ENCODE results near the gene ANGPTL8.

ANGPTL8 gene, protein sequence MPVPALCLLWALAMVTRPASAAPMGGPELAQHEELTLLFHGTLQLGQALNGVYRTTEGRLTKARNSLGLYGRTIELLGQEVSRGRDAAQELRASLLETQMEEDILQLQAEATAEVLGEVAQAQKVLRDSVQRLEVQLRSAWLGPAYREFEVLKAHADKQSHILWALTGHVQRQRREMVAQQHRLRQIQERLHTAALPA

DNA sequence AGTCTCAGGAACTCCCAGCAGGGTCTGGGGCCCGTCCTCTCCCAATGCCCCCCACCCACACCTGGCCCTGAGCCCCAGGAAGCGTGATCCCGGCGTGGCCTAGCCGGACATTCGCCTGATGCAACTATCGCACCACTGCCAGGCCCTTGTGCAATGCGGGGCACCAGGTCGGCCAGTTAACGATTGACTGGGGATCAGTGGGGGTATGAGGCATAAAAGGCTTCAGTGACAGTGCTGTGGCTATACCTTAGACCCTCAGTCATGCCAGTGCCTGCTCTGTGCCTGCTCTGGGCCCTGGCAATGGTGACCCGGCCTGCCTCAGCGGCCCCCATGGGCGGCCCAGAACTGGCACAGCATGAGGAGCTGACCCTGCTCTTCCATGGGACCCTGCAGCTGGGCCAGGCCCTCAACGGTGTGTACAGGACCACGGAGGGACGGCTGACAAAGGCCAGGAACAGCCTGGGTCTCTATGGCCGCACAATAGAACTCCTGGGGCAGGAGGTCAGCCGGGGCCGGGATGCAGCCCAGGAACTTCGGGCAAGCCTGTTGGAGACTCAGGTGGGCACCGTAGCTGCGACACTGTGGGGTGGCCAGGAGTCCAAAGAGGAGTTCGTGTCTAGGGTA is at the start of gene ANGPTL8:
TSS of gene ANGPTL8 (plus strand) at position 243 of the 624 bp plus-strand sequence. CDS start at position 262, 19 bp downstream.
- no peak for DNase-seq

DNA sequence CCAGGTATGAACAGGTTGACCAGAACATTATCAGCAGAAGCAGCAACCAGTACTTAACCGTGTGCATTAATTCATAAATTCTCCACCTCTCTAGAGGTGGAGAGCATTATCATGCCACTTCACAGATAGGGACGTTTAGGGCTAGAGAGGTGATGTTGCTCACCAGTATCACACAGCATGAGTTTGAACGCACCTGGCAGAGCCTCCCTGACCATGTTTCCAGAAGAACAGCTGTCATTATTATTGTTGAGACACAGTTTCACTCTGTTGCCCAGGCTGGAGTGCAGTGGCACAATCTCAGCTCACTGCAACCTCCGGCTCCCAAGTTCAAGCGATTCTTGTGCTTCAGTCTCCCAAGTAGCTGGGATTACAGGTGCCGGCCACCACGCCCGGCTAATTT is 48.9 kb upstream of the ANGPTL8 start:
- no peak for DNase-seq

DNA sequence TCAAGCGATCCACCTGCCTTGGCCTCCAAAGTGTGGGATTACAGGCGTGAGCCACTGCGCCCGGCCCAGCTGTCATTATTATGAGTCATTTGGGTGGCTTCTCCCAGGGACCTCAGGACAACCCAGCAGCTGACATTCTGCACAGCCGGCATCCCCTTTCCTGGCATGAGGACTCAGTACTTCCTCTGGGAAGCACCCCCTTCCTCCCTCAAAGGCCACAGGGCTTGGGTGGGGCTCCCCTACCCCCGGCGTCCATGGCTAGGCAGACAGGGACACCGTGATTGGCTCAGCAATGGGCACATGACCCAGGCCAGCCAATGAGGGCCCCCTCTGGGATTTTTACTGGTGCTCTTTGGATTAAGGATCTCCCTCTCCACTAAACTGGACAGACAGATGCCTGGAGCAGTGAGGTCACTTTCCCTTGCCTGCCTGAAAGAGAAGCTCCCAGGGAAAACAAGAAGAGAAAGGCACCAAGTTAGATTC is 48.1 kb upstream of the ANGPTL8 start:
- DNase-seq: no peak

DNA sequence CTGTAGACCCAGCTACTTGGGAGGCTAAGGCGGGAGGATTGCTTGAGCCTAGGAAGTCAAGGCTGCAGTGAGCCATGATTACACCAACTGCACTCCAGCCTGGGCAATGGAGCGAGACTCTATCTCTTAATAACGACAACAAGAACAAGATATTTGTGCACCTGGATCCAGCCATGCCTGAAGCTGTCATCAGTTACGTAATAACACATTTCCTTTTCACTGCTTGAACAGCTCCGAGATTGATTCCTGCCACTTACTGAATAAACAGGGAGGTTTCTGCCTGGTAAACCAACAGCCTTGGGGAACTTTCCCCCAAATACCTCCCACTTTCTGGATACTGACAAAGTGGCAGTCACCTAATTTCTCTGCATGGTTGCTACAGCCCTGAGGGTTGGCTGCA is 47.5 kb upstream of the ANGPTL8 start:
- no peak for DNase-seq

DNA sequence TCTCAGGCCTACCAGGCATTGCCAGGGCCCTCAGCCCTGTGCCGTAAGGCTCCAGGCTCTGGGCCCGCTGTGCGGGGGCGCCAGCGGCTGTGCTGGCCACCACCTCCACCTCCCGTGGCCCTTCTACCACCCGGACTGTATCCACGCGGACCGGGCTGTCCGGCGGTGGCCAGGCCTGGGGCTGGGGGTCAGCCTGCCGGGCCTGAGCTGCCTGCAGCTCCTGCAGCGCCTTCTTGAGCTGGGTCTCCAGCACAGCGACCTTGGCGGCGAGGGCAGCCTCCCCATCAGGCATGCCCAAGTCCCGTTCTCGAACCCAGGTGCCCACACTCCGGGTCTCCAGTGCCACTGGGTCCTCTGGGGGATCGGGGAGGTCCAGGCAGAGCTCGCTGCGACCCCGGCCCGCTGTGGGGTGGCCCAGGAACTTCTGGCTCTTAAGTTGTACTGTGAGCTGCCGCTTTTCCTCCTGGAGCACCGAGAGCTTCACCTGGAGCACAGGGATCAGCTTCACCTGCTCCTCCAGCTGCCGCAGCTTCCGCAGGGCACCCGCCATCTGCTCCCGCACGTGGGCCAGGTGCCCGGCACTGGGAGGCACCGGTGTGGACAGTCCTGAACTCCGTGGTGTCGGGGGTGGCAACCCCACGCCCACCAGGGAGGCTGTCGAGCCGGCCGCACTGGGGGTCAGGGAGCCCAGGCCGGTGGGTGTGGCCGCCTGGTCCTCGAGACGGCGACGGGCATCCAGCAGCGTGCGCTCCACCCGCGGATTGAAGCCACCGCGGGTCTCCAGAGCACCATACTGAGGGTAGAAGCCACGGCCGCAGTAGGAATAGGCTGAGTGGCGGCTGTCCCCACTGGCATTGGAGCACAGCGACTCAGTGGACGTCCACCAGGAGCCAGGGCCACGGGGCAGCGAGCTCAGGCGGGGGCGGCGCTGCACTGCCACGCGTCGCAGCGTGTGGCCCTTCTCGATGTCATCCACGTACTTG is 46.2 kb upstream of the ANGPTL8 start:
- no peak for DNase-seq

DNA sequence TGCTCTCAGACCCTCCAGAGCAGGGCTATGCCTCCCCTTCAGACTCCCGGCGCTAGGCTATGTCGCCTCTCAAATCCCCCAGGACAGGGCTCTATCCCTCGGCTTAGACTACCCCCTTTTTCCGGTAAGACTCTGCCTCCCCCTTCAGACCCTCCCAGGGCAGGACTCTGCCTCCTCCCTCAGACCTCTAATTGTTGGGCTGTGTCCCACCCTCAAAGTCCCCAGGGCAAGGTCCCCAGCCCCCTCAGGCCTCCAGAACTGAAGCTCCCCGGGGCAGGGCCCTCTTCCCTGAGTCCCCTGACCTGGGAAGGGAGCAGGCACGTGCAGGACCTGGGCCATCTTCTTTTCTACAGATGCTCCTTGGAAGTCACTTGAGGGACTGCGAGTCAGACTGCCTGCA is 45.2 kb upstream of the ANGPTL8 start:
- DNase-seq: no peak

DNA sequence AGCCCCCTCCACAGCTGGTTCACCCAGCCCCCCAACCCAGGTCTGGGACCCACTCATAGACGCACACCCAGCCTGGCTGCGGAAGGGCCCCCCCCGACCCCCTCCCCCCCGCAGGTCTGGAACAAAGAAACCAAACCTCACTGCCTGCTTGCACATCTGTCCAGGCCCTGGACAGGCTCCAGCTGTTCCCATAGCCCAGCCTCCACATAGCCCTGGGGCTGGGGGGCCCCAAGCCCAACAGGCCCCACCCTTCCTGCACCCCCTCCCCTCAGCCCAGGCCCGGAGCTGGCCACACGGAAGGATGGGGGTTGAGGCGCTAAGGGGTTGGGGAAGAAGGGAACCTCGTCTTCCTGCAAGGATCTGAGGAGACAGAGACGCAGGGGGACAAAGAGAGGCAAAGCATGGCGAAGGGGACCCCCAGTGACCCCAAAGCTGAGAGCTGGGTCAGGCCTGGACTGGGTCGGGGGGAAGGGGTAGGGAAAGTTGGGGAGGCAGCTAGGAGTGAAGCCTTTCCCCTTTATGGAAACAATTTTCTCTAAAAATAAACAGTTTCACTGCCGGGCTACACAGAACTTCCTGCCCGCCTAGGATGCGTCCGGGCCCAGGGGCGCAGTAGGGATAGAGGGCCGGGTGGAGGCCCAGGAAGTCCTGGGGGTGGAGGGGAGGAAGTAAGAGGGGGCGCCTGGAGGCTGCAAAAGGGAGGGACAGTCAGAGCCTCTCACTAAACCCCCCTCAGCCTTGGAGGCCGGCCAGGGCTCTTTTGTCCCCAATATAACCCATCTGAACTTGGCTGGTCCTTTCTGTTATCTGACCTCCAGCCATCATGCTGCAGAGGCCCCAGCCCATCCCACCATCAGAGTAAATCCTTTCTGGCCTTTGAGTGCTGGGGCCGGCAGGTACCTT is 44.5 kb upstream of the ANGPTL8 start:
- no peak for DNase-seq

DNA sequence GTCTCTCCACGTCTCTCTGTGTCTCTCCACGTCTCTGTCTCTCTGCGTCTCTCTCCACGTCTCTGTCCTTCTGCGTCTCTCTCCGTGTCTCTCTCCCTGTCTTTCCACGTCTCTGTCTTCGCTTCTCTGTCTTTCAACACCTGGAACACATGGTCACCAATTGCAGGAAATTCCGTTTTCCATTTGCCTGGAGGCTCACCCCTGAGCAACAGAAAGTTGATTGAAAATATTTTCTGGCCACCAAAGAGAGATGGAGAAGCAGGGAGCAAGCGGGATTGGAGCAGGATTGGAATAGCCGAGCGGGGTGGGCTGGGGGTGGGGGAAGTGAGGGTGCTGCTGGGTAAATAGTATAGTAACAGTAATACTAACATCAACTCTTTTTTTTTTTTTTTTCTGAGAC is 43.7 kb upstream of the ANGPTL8 start:
- no peak for DNase-seq

DNA sequence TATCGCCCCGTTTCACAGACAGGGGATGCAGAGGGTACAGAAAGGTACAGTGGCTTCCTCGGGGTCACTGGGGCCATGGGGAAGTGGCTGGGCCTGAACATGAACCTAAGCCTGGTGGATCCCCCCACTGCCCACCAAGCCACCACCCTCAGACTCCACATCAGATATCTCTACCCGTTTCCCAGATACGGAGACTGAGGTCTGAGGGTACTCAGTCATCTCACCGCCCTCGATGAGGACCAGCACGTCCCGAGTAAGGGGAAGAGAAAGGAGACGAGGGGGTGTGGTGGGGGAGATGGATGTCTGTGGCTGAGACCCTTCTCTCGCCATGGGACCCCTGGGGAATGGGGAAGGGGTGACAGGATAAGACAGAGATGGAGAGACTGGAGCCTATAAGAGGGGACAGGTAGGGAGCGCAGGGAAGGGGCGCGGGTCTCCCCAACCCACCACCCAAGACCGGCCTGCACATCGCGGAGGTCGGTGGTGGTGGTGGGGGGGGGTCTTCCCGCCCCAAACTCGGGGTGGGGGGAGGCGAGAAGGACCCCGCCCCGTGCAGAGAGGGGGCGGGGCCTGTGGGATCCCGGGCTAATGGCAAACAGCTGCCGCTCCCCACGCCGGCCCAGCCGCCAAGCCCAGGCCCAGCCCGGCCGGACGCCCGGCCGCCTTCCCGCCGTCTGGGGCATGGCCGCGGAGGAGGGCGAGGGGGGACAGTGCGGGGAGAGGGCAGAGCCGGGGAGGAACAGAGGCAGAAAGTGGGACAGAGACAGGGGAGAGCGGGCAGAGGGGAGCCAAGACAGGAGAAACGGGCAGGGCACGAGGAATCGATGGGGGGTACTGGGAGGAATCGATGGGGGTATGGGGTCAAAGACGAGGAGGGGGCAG is 42.8 kb upstream of the ANGPTL8 start:
- no peak for DNase-seq

DNA sequence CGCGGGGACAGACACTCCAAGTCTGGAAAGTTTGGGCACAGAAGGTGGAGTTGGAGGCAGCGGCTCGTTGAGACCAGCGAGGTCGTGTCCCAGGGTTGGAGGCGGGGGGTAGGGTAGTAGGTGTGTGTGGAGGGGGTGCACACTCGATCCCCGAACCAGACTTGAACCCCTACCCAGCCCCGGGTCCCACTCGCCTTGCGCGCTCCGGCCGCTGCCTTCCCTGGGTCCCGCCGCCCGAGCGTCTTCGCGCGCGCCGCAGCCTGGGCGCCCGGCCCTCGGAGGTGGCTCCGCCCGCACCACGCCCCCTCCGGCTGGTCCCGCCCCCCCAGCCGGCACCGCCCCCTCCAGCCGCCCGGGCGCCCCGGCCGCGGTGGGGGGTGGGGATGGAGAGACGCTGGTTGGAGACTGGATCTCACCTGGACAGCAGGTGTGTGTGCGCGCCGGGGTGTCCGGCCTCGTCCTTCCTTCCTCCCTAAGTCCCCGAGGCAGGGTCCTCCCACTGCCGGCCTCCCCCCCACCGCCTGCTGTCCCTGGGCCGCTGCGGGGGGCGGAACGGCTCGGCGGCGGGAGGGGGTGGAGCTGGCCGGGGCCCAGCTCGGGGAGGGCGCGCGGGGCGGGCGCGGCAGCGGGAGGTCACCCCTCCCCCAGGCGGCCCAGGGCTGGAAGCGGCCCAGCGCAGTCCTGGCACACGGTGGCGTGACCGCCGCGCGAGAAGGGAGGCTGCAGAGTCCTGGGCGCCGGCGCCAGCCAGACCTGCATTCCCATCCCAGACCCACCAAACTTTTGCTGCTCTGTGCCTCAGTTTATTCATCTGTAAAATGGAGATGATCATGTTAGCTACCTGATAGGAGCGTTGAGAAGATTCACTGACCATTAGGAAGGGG is 41.9 kb upstream of the ANGPTL8 start, which contains the start of gene KANK2:
TSS of gene KANK2 (minus strand) at position 255 of the 884 bp plus-strand sequence. CDS start 3,034 bp downstream, outside the sequence.
- DNase-seq: peak; percentile 83

DNA sequence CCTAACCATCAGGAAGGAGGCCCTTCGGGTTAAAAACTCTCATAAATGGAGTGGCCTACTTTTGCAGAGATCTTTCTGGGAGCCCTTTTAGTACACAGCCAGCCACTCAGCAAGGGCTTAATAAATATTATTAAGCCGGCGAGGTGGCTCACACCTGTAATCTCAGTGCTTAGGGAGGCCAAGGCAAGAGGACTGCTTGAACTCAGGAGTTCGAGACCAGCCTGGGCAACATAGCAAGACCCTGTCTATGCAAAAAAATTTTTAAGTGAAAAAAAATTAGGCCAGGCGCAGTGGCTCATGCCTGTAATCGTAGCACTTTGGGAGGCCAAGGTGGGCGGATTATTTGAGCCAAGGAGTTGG is 41.3 kb upstream of the ANGPTL8 start:
- DNase-seq: no peak

DNA sequence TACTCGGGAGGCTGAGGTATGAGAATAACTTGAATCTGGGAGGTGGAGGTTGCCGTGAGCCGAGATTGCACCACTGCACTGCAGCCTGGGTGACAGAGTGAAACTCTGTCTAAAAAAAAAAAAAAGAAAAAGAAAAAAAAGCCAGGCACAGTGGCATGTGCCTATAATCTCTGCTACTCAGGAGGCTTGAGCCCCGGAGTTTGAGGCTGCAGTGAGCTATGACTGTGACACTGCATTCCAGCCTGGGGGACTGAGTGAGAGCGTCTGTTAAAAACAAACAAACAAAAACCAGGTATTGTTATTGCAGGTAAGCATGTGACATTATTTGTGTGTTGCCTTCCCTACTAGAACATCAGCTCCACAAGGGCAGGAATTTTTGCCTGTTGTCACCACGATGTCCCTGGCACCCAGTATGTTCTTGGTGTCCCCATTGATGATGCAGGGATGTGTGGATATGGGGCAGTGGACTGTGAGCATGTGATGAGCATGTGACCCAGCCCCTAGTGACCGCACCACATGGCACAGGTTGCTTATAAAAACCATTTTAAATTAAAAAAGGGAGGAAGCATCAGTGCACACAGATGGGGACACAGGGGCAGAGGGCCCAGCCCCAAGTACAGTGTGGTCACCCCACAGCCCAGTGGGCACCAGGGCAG is 40.5 kb upstream of the ANGPTL8 start:
- DNase-seq: no peak

DNA sequence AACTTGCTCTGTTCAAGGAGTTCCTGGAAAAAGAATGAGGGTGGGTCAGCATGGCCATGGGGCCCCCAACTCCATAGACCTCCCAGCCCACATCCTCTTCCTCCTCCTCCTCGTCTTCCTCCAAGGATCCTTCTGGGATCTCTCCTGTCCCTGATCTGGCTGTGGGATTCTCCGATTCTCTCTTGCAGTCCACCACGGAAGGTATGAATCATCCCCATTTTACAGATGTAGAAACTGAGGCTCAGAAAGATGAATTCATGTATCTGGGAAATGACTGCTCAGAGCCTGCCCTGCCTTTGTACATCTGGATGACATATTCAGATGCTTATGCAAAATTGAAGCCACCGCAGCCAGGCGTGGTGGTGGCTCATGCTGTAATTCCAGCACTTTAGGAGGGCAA is 39.9 kb upstream of the ANGPTL8 start:
- no peak for DNase-seq

DNA sequence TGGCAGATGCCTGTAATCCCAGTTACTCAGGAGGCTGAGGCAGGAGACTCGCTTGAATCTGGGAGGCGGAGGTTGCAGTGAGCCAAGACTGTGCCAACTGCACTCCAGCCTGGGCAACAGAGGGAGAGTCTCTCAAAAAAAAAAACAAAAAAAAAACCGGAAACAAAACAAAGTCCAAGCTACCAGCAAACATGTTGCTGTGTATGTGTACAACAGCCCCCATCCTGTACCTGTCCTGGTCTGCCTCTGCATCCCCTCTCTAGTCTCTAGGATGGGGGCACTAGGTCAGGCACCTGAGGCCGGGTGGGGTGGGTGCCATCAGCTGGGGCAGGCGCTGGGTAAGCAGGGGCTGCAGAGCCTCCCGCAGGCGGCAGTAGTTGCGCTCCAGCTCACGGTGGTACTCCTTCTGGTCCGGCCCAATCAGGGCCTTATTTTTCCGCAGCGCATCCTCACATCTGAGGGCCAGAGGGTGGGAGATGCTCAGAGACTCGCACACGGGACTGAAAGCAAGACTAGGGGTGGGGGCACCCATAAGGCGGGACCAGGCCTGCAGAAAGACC is 39.3 kb upstream of the ANGPTL8 start:
- no peak for DNase-seq

DNA sequence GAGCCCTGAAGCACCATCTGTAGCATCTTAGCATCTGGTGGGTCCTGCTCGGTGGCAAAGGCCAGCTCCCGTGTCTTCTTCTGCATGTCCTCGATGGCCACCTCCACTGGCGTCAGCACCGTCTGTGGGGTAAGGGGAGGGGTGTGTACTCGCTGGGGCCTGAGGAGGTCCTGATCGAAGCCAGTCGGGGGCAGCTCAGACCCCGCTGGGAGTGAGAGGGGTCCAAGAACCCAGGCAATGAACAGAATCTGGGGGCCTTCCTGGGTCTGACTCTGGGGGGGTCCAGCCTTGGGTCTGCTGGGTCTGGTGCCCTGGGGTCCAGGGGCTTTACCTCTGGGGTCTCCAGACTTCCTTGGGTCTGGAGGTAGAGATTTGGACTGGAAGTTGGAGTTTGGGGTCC is 38.5 kb upstream of the ANGPTL8 start:
- DNase-seq: no peak

DNA sequence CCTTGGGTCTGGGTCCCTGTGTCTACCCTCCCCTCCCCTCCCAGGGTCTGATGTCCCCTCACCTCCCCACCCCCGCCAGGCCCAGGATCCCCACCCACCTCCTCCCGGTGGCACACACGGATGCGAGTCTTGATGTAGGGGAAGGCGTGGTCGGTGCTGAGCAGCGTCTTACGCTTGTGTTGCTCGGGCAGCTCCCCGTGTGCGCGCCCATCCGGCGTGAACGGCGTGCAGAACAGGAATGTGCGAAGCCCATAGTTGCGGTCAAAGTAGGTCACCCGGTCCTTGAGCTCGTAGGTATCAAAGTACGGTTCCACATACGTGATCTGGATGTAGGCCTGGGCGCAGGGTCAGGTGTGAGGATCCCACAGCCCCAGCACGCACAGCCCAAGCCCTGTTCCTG is 37.6 kb upstream of the ANGPTL8 start:
- no peak for DNase-seq

DNA sequence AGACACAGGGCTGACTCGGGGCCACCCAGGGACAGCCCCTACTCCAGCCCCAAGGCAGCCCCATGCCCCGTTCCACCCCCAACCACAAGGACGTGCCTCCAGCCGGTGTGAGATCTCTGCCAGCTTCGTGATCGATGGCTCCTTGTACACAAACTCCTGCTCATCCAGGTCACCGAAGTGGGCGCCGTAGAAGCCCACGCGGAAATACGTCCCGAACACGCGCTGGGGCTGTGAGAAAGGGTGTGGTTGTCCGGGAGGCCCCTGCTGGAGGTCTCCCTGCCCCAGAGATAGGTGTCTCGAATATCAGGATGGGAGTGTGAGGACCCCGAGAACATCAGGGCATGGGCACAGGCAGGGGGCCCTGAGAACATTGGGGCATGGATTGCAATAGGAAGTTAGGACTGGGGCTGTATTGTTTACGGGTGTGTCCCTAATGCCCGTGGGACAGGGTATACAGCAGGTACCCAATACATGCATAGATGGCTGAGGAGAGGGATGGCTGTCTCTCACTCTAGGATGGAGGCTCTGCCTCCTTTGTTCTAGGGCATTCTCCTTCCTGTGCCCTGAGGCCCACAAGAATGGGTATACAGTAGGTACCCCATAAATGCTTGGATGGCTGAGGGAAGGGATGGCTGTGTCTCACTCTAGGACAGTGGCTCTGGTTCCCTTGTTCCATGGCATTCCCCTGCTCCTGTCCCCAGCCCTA is 36.8 kb upstream of the ANGPTL8 start:
- no peak for DNase-seq

DNA sequence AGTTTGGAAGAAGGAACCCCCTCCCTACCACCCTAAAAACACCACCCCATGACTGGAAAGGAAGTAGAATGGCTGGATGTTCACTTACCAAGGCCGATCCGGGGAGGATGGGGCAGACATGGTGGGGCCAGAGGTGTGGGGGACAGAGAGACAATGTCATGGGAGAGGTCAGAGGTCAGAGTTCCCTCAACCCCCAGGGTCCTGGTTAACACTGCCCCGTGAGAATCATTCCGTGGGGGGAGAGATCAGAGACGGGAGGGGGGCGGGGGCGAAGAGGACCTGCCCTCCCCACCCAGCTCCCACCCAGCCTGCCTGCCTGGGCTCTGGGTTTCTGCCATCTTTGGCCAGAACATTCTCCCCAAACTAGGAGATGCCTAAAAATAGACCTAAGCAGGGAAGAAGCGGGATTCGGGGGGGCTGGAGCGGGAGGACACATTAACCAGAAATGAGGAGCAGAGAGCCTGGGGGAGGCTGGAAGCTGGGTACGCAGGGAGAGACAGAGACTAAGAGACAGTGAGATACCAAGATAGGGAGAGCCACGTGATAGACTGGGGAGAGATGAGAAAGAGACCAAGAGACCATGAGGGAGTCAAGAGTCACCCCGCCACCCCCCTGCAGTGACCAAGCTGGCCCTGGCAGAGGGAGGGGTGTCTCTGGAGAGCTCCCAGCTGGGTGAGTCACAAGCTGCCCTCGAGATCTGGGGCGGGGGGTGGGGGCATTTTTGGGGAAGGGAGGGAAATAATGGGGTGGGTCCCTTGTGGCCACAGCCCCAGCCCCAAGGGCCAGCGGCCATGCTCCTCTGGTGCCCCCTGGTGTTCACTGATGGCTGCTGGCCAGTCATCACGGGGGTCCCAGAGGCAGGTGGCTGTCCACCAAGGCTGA is 36.0 kb upstream of the ANGPTL8 start:
- DNase-seq: no peak

Data from retina (tissue), 1 donor.